ENCODE measurements around the gene SIPA1. TPM values are rescaled to one million over a fixed set of nuclear protein-coding genes. Genes with fewer than 3 reads are reported as not detected.

SIPA1 gene
- total RNA-seq, 2 donors from 2014 or later, result 47.9 to 69.8 TPM

DNA sequence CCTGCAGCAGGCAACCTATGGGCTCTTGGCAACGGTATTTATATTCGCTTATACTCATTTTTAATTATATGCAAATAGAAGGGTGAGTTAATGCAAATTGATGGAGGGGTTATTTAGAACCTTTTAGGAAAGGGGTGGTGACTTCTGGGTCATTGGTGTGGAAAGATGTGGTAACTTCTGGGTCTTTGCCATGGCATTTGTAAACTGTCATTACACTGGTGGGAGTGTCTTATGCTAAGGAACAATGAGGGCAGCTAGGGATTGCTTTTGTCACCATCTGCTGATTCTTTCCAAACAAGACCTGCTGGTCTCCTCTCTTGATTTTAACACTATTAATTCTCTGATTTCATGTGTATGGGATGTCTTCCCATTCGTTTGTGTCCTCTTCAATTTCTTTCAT, 62.5 kb downstream of the SIPA1 start:
- ATAC-seq (ENCODE audit: insufficient number of reproducible peaks, low FRiP score, low read depth), result no peak
- no peak for DNase-seq (ENCODE audit: low spot score)
- no peak overlapping the region for H3K4me3 ChIP-seq
- no peaks in the 10 kb centered on the region for H3K4me1 ChIP-seq (ENCODE audit: control insufficient read depth in 1 of 2, low read depth in 2 of 2)
- H3K9me3 ChIP-seq, result no peaks in the 10 kb centered on the region
- no peaks in the 10 kb centered on the region for H3K36me3 ChIP-seq
- H3K27me3 ChIP-seq (replicated peaks; ENCODE audit: insufficient read depth), result no peaks in the 10 kb centered on the region
- H3K27ac ChIP-seq, result no peak overlapping the region
- TF ChIP-seq, protein P1, sequence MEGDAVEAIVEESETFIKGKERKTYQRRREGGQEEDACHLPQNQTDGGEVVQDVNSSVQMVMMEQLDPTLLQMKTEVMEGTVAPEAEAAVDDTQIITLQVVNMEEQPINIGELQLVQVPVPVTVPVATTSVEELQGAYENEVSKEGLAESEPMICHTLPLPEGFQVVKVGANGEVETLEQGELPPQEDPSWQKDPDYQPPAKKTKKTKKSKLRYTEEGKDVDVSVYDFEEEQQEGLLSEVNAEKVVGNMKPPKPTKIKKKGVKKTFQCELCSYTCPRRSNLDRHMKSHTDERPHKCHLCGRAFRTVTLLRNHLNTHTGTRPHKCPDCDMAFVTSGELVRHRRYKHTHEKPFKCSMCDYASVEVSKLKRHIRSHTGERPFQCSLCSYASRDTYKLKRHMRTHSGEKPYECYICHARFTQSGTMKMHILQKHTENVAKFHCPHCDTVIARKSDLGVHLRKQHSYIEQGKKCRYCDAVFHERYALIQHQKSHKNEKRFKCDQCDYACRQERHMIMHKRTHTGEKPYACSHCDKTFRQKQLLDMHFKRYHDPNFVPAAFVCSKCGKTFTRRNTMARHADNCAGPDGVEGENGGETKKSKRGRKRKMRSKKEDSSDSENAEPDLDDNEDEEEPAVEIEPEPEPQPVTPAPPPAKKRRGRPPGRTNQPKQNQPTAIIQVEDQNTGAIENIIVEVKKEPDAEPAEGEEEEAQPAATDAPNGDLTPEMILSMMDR (IDR thresholded peaks at IDR 0.05), result no peak

Other genes starting within 250 kb of the SIPA1 start
- gene NEAT1, start 215.3 kb upstream of the SIPA1 start, total RNA-seq, result 1,000 to 10,000 TPM in 1 of 2 donors, 100 to 1,000 TPM in 1; 848 to 1,659 TPM
- gene MALAT1, start 139.1 kb upstream of the SIPA1 start, total RNA-seq, result over 10,000 TPM; 20,776 to 38,952 TPM
- 100 to 1,000 TPM in 1 of 2 donors, 10 to 100 TPM in 1; 96.8 to 106 TPM for gene SCYL1, start 113.0 kb upstream of the SIPA1 start, total RNA-seq
- gene LTBP3, start 79.7 kb upstream of the SIPA1 start, total RNA-seq, result 100 to 1,000 TPM; 492 to 512 TPM
- 10 to 100 TPM; 38.4 to 51.7 TPM for gene ZNRD2, start 67.6 kb upstream of the SIPA1 start, total RNA-seq
- 100 to 1,000 TPM in 1 of 2 donors, 10 to 100 TPM in 1; 53.3 to 127 TPM for gene FAM89B, start 65.6 kb upstream of the SIPA1 start, total RNA-seq
- 100 to 1,000 TPM; 286 to 395 TPM for gene EHBP1L1, start 62.0 kb upstream of the SIPA1 start, total RNA-seq
- gene KCNK7, start 42.3 kb upstream of the SIPA1 start, total RNA-seq, result under 1 TPM in 1 of 2 donors, not detected in 1; 0.95 TPM
- gene MAP3K11, start 23.9 kb upstream of the SIPA1 start, total RNA-seq, result 10 to 100 TPM; 48.3 to 62.8 TPM
- 10 to 100 TPM; 37.5 to 39.5 TPM for gene PCNX3, start 22.3 kb upstream of the SIPA1 start, total RNA-seq
- 10 to 100 TPM; 81.5 to 84.4 TPM for gene RELA, start 24.8 kb downstream of the SIPA1 start, total RNA-seq
- gene KAT5, start 74.2 kb downstream of the SIPA1 start, total RNA-seq, result 10 to 100 TPM; 49.0 to 50.5 TPM
- 100 to 1,000 TPM; 138 to 185 TPM for gene RNASEH2C, start 82.7 kb downstream of the SIPA1 start, total RNA-seq
- gene AP5B1, start 142.9 kb downstream of the SIPA1 start, total RNA-seq, result 10 to 100 TPM; 26.3 to 38.4 TPM
- gene OVOL1, start 149.0 kb downstream of the SIPA1 start, total RNA-seq, result under 1 TPM in 1 of 2 donors, not detected in 1; 0.27 TPM
- gene SNX32, start 195.9 kb downstream of the SIPA1 start, total RNA-seq, result under 1 TPM in 1 of 2 donors, not detected in 1; 0.81 TPM
- gene CFL1, start 220.1 kb downstream of the SIPA1 start, total RNA-seq, result 100 to 1,000 TPM; 565 to 797 TPM
- gene MUS81, start 222.3 kb downstream of the SIPA1 start, total RNA-seq, result 10 to 100 TPM; 51.8 to 62.8 TPM
- gene EFEMP2, start 234.7 kb downstream of the SIPA1 start, total RNA-seq, result 100 to 1,000 TPM; 134 to 219 TPM
- 10 to 100 TPM in 1 of 2 donors, 1 to 10 TPM in 1; 1.6 to 13.7 TPM for gene CTSW, start 241.7 kb downstream of the SIPA1 start, total RNA-seq